HepG2 (cell line): ENCODE data around the gene SLC11A1. TPM values are rescaled to one million over a fixed set of nuclear protein-coding genes. Genes with fewer than 3 reads are reported as not detected.

Source experiments
- ATAC-seq: fragments of 200-7000 bp; cut with Tn5 transposase; 3 replicates; pipeline ENCODE4 v1.9.1; 2020; ENCODE audit warnings: mild to moderate bottlenecking, moderate library complexity
- BruUV-seq: library from RNA; stranded (reverse); fragments of 400-500 nt; replicated peaks from 2 replicates; lab custom pipeline; 2021; lab: Mats Ljungman, UMichigan
- CTCF ChIA-PET: fragments of 300-600 bp; formaldehyde crosslinking; extraction: SDS; loops from one replicate; lab custom pipeline; 2021; ENCODE audit warnings: low total read pairs, inconsistent platforms, low intra/inter-chr PET ratio; lab: Yijun Ruan, JAX
- POLR2A ChIA-PET: fragments of 350-600 bp; sonication (Branson Sonifier 250); formaldehyde crosslinking; loops from one replicate; lab custom pipeline; 2020; ENCODE audit warnings: antibody characterized with exemption, inconsistent platforms; lab: Yijun Ruan, JAX
- DNase-seq: peaks from one replicate; pipeline ENCODE4 v3.0.0-alpha.2; 2015; ENCODE audit warnings: low spot score
- FAIRE-seq: peaks from 3 replicates; lab custom pipeline; 2011; peaks lifted over from hg19 to GRCh38; lab: Jason Lieb, UNC
- H2AFZ ChIP-seq: one replicate; pipeline ENCODE4 v1.6.1; 2011; ENCODE audit warnings: low read length, inconsistent platforms
- H3K27ac ChIP-seq: fragments of 300-600 bp; 3 replicates; pipeline ENCODE4 v1.8.0; 2011; ENCODE audit warnings: mixed run types, mild to moderate bottlenecking, mixed read lengths, low read length, inconsistent platforms; ENCODE audit not compliant: insufficient read depth; ENCODE audit errors: extremely low read length
- H3K27me3 ChIP-seq, 2 experiments: fragments of 200-600 bp in 1 of 2; 2 replicates in 1 of 2; 3 replicates in 1 of 2; pipeline versions ENCODE4 v1.6.0 to v1.8.0; 2011; ENCODE audit warnings: low read length in 2 of 2, mild to moderate bottlenecking in 2 of 2, moderate library complexity in 2 of 2, inconsistent platforms in 1 of 2; ENCODE audit not compliant: insufficient read depth in 2 of 2, control insufficient read depth in 1 of 2
- H3K36me3 ChIP-seq, 2 experiments: fragments of 200-600 bp in 1 of 2; replicated peaks in 1 of 2; 2 replicates in 1 of 2; 3 replicates in 1 of 2; pipeline versions ENCODE4 v1.5.1 to v1.8.0; 2011; ENCODE audit warnings: low read length in 2 of 2, inconsistent platforms in 1 of 2; ENCODE audit not compliant: insufficient read depth in 2 of 2, control insufficient read depth in 1 of 2
- H3K4me1 ChIP-seq: 2 replicates; pipeline ENCODE4 v1.5.1; 2012; ENCODE audit warnings: low read length, inconsistent platforms; ENCODE audit not compliant: insufficient read depth
- H3K4me2 ChIP-seq: 2 replicates; pipeline ENCODE4 v1.6.0; 2011; ENCODE audit warnings: low read depth, low read length, inconsistent platforms
- H3K4me3 ChIP-seq, 3 experiments: fragments of 200-600 bp in 1 of 3; sonication (generic), shearing (Covaris generic) in 1 of 3; replicated peaks in 1 of 3; 2 replicates each; pipeline ENCODE4 v1.5.1; 2011 to 2016; ENCODE audit warnings: low read length in 3 of 3, inconsistent platforms in 2 of 3, low read depth in 2 of 3, mild to moderate bottlenecking in 2 of 3, control low read depth in 1 of 3, mixed read lengths in 1 of 3; ENCODE audit not compliant: insufficient read depth in 1 of 3
- H3K79me2 ChIP-seq: one replicate; pipeline ENCODE4 v1.6.1; 2011; ENCODE audit warnings: low read length, inconsistent platforms; ENCODE audit not compliant: insufficient read depth
- H3K9ac ChIP-seq: 2 replicates; pipeline ENCODE4 v1.6.0; 2011; ENCODE audit warnings: mild to moderate bottlenecking, low read depth, low read length, inconsistent platforms; ENCODE audit not compliant: insufficient read depth
- H3K9me3 ChIP-seq: 2 replicates; pipeline ENCODE4 v1.5.1; 2012; ENCODE audit warnings: mild to moderate bottlenecking, low read length
- H4K20me1 ChIP-seq: 2 replicates; pipeline ENCODE4 v1.6.0; 2011; ENCODE audit warnings: inconsistent platforms, mild to moderate bottlenecking, low read length, moderate library complexity; ENCODE audit not compliant: insufficient read depth
- AGO2 ChIP-seq: fragments of 200-400 bp; formaldehyde crosslinking; optimal IDR thresholded peaks from 2 replicates; pipeline ENCODE3; 2017; ENCODE audit warnings: mild to moderate bottlenecking, low read depth, low read length, moderate library complexity
- RBFOX2 ChIP-seq: fragments of 200-400 bp; formaldehyde crosslinking; IDR thresholded peaks from 2 replicates; pipeline ENCODE4 v1.6.1; 2017; ENCODE audit warnings: low read depth, mild to moderate bottlenecking, low read length
- RBM39 ChIP-seq: fragments of 200-400 bp; formaldehyde crosslinking; IDR thresholded peaks from one replicate; pipeline ENCODE4 v1.6.1; 2018; ENCODE audit warnings: antibody characterized with exemption, mild to moderate bottlenecking, low read depth, low read length; ENCODE audit not compliant: poor library complexity, severe bottlenecking
- WGBS: methylation state at CpG from one replicate; pipeline ENCODE4 v1.1.6; 2017; ENCODE audit warnings: low lambda C conversion rate; 5-methylcytosine and 5-hydroxymethylcytosine counted together
- in situ Hi-C: cut with HindIII; loops from 2 replicates; pipeline ENCODE4 v1.10.0; 2017; ENCODE audit warnings: low pct_unique_long_range_greater_than_20kb; ENCODE audit not compliant: extremely low pct_ligation_motif_present
- intact Hi-C: fragments of 100-400 bp; cut with micrococcal nuclease; formaldehyde crosslinking; loops from one replicate; pipeline ENCODE4 v1.10.0; 2022; ENCODE audit not compliant: unreplicated experiment
- polyA plus RNA-seq, 8 experiments: library from polyadenylated mRNA; depleted of rRNA in 3 of 8; stranded (reverse) in 7 of 8; unstranded in 1 of 8; fragments of >200 nt; fragmentation: Illumina TruSeq in 4 of 8; extraction: Trizol in 4 of 8; gene quantifications; 2 replicates each; pipeline versions ENCODE4 v1.2.1 to v1.2.3, GENCODE V29; 2011 to 2016; ENCODE audit warnings: low read depth in 4 of 8, missing spikeins in 1 of 8, mixed read lengths in 1 of 8; ENCODE audit not compliant: insufficient read depth in 1 of 8
- total RNA-seq, 5 experiments: library from RNA; depleted of rRNA; stranded (reverse); fragments of >200 nt; fragmentation: Illumina TruSeq; extraction: Trizol; gene quantifications; 2 replicates each; pipeline ENCODE4 v1.2.3, GENCODE V29; 2016; ENCODE audit warnings: low read depth in 1 of 5
- TF ChIP-seq, protein P1 (sequence below): sonication (generic); formaldehyde crosslinking; conservative IDR thresholded peaks from 2 replicates; pipeline ENCODE4 v1.8.0; 2022; ENCODE audit warnings: missing genetic modification reagents
- TF ChIP-seq, protein P2 (sequence below): sonication (generic); formaldehyde crosslinking; IDR thresholded peaks from 2 replicates; pipeline ENCODE4 v1.5.1; 2020; ENCODE audit warnings: mild to moderate bottlenecking, missing genetic modification reagents, moderate library complexity

Gene SLC11A1
- total and polyA plus RNA-seq, 2 of the 13 experiments (the other 11 are each of a cell fraction or from before 2014, with no cell fraction given): 0.33 to 2.3 TPM

DNA sequence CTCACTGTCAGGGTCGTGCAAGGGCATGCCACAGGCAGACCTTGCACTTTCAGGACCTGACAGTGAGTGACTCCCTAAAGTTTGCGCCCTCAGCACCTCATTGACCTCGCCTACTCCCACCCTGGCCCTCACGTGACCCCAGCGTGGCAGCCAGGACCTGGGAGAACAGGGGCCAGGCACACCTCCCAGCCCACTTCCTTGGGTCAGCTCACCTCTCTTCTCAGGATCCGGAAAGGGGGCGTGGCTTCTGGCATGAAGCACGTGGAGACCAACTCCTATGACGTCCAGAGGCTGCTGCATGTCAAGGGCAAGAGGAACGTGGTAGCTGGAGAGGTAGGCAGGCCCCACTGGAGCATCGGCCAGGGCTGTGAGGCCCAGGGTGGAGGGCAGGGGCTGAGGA is 45.7 kb downstream of the SLC11A1 start:
- intact Hi-C loops (no loop called here), in situ Hi-C loops (no loop called here)
- FAIRE-seq (no peak), ATAC-seq (no peak), DNase-seq (no peak)
- Histone ChIP-seq H3K9me3 (no peaks in the 10 kb centered on the region), H3K9ac (no peak overlapping the region), H3K27me3 (no peaks in the 10 kb centered on the region), H3K4me1 (peaks cover 5% of the 10 kb centered on the region), H3K4me3 (no peak overlapping the region), H3K79me2 (no peaks in the 10 kb centered on the region), H3K27ac (no peak overlapping the region), H3K36me3 (peaks cover 58 to 77% of the 10 kb centered on the region in 2 experiments), H3K4me2 (no peak overlapping the region), H2AFZ (no peak overlapping the region), H4K20me1 (0 out of 2 replicates have a peak, but pooled peaks cover under 1% of the 10 kb centered on the region)
- 93% methylated on average over 11 of the region's 11 CpGs for WGBS
- ChIA-PET POLR2A (no interaction called here), CTCF (no interaction called here)
- TF ChIP-seq, protein P1, sequence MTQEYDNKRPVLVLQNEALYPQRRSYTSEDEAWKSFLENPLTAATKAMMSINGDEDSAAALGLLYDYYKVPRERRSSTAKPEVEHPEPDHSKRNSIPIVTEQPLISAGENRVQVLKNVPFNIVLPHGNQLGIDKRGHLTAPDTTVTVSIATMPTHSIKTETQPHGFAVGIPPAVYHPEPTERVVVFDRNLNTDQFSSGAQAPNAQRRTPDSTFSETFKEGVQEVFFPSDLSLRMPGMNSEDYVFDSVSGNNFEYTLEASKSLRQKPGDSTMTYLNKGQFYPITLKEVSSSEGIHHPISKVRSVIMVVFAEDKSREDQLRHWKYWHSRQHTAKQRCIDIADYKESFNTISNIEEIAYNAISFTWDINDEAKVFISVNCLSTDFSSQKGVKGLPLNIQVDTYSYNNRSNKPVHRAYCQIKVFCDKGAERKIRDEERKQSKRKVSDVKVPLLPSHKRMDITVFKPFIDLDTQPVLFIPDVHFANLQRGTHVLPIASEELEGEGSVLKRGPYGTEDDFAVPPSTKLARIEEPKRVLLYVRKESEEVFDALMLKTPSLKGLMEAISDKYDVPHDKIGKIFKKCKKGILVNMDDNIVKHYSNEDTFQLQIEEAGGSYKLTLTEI (CRISPR knock-in tag): no peak
- TF ChIP-seq AGO2 (peak; percentile 59), RBM39 (peak; percentile 51), RBFOX2 (0 out of 2 replicates have a peak, but pooled peaks have one; percentile 20)
- TF ChIP-seq, protein P2, sequence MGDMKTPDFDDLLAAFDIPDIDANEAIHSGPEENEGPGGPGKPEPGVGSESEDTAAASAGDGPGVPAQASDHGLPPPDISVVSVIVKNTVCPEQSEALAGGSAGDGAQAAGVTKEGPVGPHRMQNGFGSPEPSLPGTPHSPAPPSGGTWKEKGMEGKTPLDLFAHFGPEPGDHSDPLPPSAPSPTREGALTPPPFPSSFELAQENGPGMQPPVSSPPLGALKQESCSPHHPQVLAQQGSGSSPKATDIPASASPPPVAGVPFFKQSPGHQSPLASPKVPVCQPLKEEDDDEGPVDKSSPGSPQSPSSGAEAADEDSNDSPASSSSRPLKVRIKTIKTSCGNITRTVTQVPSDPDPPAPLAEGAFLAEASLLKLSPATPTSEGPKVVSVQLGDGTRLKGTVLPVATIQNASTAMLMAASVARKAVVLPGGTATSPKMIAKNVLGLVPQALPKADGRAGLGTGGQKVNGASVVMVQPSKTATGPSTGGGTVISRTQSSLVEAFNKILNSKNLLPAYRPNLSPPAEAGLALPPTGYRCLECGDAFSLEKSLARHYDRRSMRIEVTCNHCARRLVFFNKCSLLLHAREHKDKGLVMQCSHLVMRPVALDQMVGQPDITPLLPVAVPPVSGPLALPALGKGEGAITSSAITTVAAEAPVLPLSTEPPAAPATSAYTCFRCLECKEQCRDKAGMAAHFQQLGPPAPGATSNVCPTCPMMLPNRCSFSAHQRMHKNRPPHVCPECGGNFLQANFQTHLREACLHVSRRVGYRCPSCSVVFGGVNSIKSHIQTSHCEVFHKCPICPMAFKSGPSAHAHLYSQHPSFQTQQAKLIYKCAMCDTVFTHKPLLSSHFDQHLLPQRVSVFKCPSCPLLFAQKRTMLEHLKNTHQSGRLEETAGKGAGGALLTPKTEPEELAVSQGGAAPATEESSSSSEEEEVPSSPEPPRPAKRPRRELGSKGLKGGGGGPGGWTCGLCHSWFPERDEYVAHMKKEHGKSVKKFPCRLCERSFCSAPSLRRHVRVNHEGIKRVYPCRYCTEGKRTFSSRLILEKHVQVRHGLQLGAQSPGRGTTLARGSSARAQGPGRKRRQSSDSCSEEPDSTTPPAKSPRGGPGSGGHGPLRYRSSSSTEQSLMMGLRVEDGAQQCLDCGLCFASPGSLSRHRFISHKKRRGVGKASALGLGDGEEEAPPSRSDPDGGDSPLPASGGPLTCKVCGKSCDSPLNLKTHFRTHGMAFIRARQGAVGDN (CRISPR knock-in tag): peak; percentile 26
- BruUV-seq: no TSS peak
